ENCODE measurements around the gene SOBP. TPM values are rescaled to one million over a fixed set of nuclear protein-coding genes. Genes with fewer than 3 reads are reported as not detected.
"Not testable (repeated sequence)": the region's sequence is repeated elsewhere in the genome, so short reads cannot be mapped to it uniquely, and the experiment has no call there.

The SOBP gene
- total and polyA plus RNA-seq, 2 experiments from 2014 or later, result 1.5 to 3.0 TPM

DNA sequence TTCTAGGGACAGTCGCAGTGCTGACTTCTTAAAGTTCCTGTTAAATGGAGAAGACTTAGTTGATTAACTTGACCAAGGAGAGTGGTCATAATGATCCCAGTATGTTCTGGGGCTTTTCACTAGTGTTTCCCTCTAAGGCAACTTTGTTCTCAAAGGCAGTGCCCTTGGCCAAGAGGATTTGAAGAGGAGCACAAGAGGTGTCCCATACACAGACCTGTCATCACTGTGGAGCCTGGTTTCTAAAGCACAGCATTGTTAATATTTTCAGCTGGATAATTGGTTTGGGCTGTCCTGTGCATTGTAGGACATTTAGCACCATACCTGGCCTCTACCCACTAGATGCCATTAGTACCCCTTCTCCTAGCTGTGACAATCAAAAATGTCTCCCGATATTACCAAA lies 30.8 kb downstream of the SOBP start:
- not testable (repeated sequence) for H3K9me2 ChIP-seq (ENCODE audit: insufficient read depth); ATAC-seq; H3K27ac Mint-ChIP-seq; H3K36me3 ChIP-seq (ENCODE audit: insufficient read depth); H3K9me3 Mint-ChIP-seq; H3F3A ChIP-seq (replicated peaks; ENCODE audit: low read depth); H3K4me3 ChIP-seq; H3K27me3 ChIP-seq (ENCODE audit: insufficient read depth); H3K4me2 ChIP-seq; H3K4me1 ChIP-seq (ENCODE audit: insufficient read depth); H3K79me2 ChIP-seq (replicated peaks; ENCODE audit: insufficient read depth); H3K27me3 Mint-ChIP-seq (ENCODE audit: insufficient read depth, low read depth, poor library complexity); H3K4me3 Mint-ChIP-seq; H4K20me1 ChIP-seq (replicated peaks; ENCODE audit: insufficient read depth); H2AFZ ChIP-seq; H3K27ac ChIP-seq (ENCODE audit: low read depth); H3K4me1 Mint-ChIP-seq; DNase-seq (ENCODE audit: low spot score)
- peaks cover 12% of the 10 kb centered on the region; the same call in 2 of the 3 replicates for H3K36me3 Mint-ChIP-seq (ENCODE audit: low read depth)

DNA sequence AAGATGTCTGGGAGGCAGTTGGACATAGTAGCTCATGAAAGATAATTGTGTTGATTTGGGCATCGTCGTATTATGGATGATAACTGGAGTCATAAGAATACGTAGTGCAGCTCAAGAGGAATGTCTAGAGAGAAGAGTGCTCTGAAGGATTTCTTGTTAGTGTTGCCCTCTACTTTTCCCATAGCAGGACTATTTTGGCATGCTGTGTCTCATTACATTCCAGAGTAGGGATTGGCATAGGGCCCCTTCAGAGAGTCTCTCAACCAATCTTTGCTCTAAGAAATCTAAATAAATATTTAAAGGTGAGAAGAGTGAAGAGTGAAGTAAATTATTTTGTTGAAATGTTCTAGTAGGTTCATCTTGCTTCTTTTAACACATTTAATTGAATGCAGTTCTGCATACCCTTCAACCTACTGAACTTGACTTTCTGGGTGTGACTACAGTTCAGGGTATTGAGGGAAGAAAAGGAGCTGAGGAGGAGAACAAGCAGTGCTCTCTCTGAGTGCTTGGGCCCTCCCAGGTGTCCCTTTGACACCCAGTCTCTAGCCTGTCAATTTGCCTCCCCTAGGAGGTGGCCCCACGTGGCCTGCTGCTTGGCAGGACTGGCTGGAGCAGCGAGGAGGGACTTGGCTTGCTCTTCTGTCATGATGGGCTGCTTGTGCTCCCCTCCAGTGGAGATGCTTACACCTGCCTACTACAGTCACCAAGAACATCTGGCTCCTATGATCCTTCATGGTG lies 33.3 kb downstream of the SOBP start:
- H3K9me3 Mint-ChIP-seq, result no peaks in the 10 kb centered on the region

DNA sequence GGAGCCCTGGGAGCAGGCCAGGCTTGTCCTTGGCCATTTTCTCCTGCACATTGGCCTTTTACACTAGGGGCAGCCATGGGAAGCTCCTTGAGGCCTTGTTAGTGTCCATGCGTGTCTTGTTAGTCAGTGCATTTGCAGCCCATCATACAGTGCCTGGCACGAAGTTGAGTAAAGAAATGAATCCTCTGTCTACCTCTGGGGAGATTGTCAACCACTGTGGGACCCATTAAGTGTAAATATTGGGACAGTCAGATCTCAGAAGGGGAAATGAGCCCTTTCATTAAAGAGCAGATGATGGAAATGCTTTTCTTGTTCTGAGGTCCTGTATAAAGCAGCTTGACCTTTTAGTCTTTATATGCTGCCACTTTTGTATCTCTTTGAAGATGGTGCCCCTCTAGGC lies 33.9 kb downstream of the SOBP start:
- H3F3A ChIP-seq (replicated peaks; ENCODE audit: low read depth), result no peaks in the 10 kb centered on the region
- TF ChIP-seq JUNB (IDR thresholded peaks at IDR 0.05; ENCODE audit: unreplicated experiment), result no peak
- TF ChIP-seq, protein P1, sequence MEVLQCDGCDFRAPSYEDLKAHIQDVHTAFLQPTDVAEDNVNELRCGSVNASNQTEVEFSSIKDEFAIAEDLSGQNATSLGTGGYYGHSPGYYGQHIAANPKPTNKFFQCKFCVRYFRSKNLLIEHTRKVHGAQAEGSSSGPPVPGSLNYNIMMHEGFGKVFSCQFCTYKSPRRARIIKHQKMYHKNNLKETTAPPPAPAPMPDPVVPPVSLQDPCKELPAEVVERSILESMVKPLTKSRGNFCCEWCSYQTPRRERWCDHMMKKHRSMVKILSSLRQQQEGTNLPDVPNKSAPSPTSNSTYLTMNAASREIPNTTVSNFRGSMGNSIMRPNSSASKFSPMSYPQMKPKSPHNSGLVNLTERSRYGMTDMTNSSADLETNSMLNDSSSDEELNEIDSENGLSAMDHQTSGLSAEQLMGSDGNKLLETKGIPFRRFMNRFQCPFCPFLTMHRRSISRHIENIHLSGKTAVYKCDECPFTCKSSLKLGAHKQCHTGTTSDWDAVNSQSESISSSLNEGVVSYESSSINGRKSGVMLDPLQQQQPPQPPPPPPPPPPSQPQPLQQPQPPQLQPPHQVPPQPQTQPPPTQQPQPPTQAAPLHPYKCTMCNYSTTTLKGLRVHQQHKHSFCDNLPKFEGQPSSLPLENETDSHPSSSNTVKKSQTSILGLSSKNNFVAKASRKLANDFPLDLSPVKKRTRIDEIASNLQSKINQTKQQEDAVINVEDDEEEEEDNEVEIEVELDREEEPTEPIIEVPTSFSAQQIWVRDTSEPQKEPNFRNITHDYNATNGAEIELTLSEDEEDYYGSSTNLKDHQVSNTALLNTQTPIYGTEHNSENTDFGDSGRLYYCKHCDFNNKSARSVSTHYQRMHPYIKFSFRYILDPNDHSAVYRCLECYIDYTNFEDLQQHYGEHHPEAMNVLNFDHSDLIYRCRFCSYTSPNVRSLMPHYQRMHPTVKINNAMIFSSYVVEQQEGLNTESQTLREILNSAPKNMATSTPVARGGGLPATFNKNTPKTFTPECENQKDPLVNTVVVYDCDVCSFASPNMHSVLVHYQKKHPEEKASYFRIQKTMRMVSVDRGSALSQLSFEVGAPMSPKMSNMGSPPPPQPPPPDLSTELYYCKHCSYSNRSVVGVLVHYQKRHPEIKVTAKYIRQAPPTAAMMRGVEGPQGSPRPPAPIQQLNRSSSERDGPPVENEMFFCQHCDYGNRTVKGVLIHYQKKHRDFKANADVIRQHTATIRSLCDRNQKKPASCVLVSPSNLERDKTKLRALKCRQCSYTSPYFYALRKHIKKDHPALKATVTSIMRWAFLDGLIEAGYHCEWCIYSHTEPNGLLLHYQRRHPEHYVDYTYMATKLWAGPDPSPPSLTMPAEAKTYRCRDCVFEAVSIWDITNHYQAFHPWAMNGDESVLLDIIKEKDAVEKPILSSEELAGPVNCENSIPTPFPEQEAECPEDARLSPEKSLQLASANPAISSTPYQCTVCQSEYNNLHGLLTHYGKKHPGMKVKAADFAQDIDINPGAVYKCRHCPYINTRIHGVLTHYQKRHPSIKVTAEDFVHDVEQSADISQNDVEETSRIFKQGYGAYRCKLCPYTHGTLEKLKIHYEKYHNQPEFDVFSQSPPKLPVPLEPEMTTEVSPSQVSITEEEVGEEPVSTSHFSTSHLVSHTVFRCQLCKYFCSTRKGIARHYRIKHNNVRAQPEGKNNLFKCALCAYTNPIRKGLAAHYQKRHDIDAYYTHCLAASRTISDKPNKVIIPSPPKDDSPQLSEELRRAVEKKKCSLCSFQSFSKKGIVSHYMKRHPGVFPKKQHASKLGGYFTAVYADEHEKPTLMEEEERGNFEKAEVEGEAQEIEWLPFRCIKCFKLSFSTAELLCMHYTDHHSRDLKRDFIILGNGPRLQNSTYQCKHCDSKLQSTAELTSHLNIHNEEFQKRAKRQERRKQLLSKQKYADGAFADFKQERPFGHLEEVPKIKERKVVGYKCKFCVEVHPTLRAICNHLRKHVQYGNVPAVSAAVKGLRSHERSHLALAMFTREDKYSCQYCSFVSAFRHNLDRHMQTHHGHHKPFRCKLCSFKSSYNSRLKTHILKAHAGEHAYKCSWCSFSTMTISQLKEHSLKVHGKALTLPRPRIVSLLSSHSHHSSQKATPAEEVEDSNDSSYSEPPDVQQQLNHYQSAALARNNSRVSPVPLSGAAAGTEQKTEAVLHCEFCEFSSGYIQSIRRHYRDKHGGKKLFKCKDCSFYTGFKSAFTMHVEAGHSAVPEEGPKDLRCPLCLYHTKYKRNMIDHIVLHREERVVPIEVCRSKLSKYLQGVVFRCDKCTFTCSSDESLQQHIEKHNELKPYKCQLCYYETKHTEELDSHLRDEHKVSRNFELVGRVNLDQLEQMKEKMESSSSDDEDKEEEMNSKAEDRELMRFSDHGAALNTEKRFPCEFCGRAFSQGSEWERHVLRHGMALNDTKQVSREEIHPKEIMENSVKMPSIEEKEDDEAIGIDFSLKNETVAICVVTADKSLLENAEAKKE (CRISPR knock-in tag; IDR thresholded peaks at IDR 0.05), result no peak
- TF ChIP-seq CREB1 (CRISPR knock-in tag; IDR thresholded peaks at IDR 0.05; ENCODE audit: low read depth), result no peak

More for the DNA sequence above, 33.3 kb downstream of the SOBP start:
- no peaks in the 10 kb centered on the region; the same call in 1 of the 2 replicates for H3K9me2 ChIP-seq (ENCODE audit: insufficient read depth)
- no peak overlapping the region for H2AFZ ChIP-seq
- no peaks in the 10 kb centered on the region for H3F3A ChIP-seq (replicated peaks; ENCODE audit: low read depth)
- H3K27me3 Mint-ChIP-seq (ENCODE audit: insufficient read depth, low read depth, poor library complexity), result no peaks in the 10 kb centered on the region
- no peaks in the 10 kb centered on the region for H3K79me2 ChIP-seq (replicated peaks; ENCODE audit: insufficient read depth)
- no peak overlapping the region for H3K4me3 Mint-ChIP-seq
- no peak overlapping the region for H3K4me3 ChIP-seq
- TF ChIP-seq NANOG (IDR thresholded peaks at IDR 0.05; ENCODE audit: borderline replicate concordance) (no peak), EZH2 (IDR thresholded peaks at IDR 0.05; ENCODE audit: low read depth, unreplicated experiment) (no peak), STAT1 (IDR thresholded peaks at IDR 0.05; ENCODE audit: unreplicated experiment) (no peak)
- TF ChIP-seq, protein P2, sequence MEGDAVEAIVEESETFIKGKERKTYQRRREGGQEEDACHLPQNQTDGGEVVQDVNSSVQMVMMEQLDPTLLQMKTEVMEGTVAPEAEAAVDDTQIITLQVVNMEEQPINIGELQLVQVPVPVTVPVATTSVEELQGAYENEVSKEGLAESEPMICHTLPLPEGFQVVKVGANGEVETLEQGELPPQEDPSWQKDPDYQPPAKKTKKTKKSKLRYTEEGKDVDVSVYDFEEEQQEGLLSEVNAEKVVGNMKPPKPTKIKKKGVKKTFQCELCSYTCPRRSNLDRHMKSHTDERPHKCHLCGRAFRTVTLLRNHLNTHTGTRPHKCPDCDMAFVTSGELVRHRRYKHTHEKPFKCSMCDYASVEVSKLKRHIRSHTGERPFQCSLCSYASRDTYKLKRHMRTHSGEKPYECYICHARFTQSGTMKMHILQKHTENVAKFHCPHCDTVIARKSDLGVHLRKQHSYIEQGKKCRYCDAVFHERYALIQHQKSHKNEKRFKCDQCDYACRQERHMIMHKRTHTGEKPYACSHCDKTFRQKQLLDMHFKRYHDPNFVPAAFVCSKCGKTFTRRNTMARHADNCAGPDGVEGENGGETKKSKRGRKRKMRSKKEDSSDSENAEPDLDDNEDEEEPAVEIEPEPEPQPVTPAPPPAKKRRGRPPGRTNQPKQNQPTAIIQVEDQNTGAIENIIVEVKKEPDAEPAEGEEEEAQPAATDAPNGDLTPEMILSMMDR (conservative IDR thresholded peaks at IDR 0.05; ENCODE audit: low read depth in 2 of 2), result no peak
- ATAC-seq (no peak), DNase-seq (ENCODE audit: low spot score) (no peak)
- H3K36me3 Mint-ChIP-seq (ENCODE audit: low read depth), result no peaks in the 10 kb centered on the region
- peaks cover 11% of the 10 kb centered on the region for H3K4me1 Mint-ChIP-seq
- H3K36me3 ChIP-seq (ENCODE audit: insufficient read depth), result no peaks in the 10 kb centered on the region
- no peak overlapping the region for H3K27ac ChIP-seq (ENCODE audit: low read depth)
- no peak overlapping the region for H3K4me2 ChIP-seq
- peaks cover 9% of the 10 kb centered on the region for H3K4me1 ChIP-seq (ENCODE audit: insufficient read depth)
- no peaks in the 10 kb centered on the region for H4K20me1 ChIP-seq (replicated peaks; ENCODE audit: insufficient read depth)
- H3K27me3 ChIP-seq (ENCODE audit: insufficient read depth), result no peaks in the 10 kb centered on the region
- no peak overlapping the region for H3K27ac Mint-ChIP-seq

More for the DNA sequence above, 33.9 kb downstream of the SOBP start:
- H3K27me3 ChIP-seq (ENCODE audit: insufficient read depth), result no peaks in the 10 kb centered on the region
- Mint-ChIP-seq H3K9me3 (no peaks in the 10 kb centered on the region), H3K36me3 (ENCODE audit: low read depth) (no peaks in the 10 kb centered on the region), H3K27me3 (ENCODE audit: insufficient read depth, low read depth, poor library complexity) (no peaks in the 10 kb centered on the region), H3K4me1 (peaks cover 11% of the 10 kb centered on the region), H3K27ac (no peak overlapping the region), H3K4me3 (no peak overlapping the region)
- no peak overlapping the region for H3K4me2 ChIP-seq
- ATAC-seq (no peak), DNase-seq (ENCODE audit: low spot score) (no peak)
- no peaks in the 10 kb centered on the region for H4K20me1 ChIP-seq (replicated peaks; ENCODE audit: insufficient read depth)
- no peaks in the 10 kb centered on the region for H3K36me3 ChIP-seq (ENCODE audit: insufficient read depth)
- H3K79me2 ChIP-seq (replicated peaks; ENCODE audit: insufficient read depth), result no peaks in the 10 kb centered on the region
- H2AFZ ChIP-seq, result no peak overlapping the region
- no peaks in the 10 kb centered on the region; the same call in 1 of the 2 replicates for H3K9me2 ChIP-seq (ENCODE audit: insufficient read depth)
- peaks cover 9% of the 10 kb centered on the region for H3K4me1 ChIP-seq (ENCODE audit: insufficient read depth)
- no peak overlapping the region for H3K27ac ChIP-seq (ENCODE audit: low read depth)
- H3K4me3 ChIP-seq, result no peak overlapping the region
